ENCODE measurements around the gene PDE6B. TPM values are rescaled to one million over a fixed set of nuclear protein-coding genes. Genes with fewer than 3 reads are reported as not detected.
"Not testable (repeated sequence)": the region's sequence is repeated elsewhere in the genome, so short reads cannot be mapped to it uniquely, and the experiment has no call there.

Gene PDE6B
- total RNA-seq, 4 donors from 2014 or later: 2.2 to 5.8 (median 4.4) TPM

- TF ChIP-seq POLR2A (IDR thresholded peaks at IDR 0.05; ENCODE audit: low read depth) (no peak), POLR2AphosphoS5 (IDR thresholded peaks at IDR 0.05) (no peak), EP300 (IDR thresholded peaks at IDR 0.05) (no peak), CTCF (IDR thresholded peaks at IDR 0.05) (no peak)
- intact Hi-C loops (cut with DNase I): no loop called here
- H3K4me1 ChIP-seq: peaks cover 5 to 20% (median 18%) of the 10 kb centered on the region in 4 donors
- H3K36me3 ChIP-seq: peaks cover 6 to 16% (median 11%) of the 10 kb centered on the region in 4 donors
- peaks cover 0 to 33% (median 0%) of the 10 kb centered on the region in 4 donors for H3K27me3 ChIP-seq
- 89% methylated on average over 20 of the region's 22 CpGs for WGBS
- H3K9me3 ChIP-seq: no peaks in the 10 kb centered on the region
- H3K4me3 ChIP-seq: no peak overlapping the region
- no peak for DNase-seq (ENCODE audit: extremely low spot score)
- H3K27ac ChIP-seq (replicated peaks in 1 of 4): no peak overlapping the region
Measured at GRCh38 chr4:666436-666810, 41.0 kb downstream of the PDE6B start.

GRCh38 chr4:666822-667544, 41.6 kb downstream of the PDE6B start:
- Histone ChIP-seq H3K4me1 (peaks cover 5 to 20% (median 18%) of the 10 kb centered on the region in 4 donors), H3K4me3 (no peak overlapping the region), H3K9me3 (no peaks in the 10 kb centered on the region), H3K27me3 (peaks cover 0 to 33% (median 0%) of the 10 kb centered on the region in 4 donors), H3K27ac (replicated peaks in 1 of 4) (no peak overlapping the region), H3K36me3 (peaks cover 11 to 22% (median 16%) of the 10 kb centered on the region in 4 donors)
- WGBS: 83% methylated on average over 16 of the region's 28 CpGs
- DNase-seq (ENCODE audit: extremely low spot score): no peak
- intact Hi-C loops (cut with DNase I): no loop called here
- TF ChIP-seq CTCF (IDR thresholded peaks at IDR 0.05) (no peak), POLR2AphosphoS5 (IDR thresholded peaks at IDR 0.05) (no peak), POLR2A (IDR thresholded peaks at IDR 0.05; ENCODE audit: low read depth) (no peak), EP300 (IDR thresholded peaks at IDR 0.05) (no peak)

GRCh38 chr4:667545-667925, 42.2 kb downstream of the PDE6B start:
- intact Hi-C loops (cut with DNase I): no loop called here
- Histone ChIP-seq H3K4me1 (peaks cover 5 to 21% (median 18%) of the 10 kb centered on the region in 4 donors), H3K9me3 (no peaks in the 10 kb centered on the region), H3K36me3 (peaks cover 17 to 27% (median 22%) of the 10 kb centered on the region in 4 donors), H3K4me3 (no peak overlapping the region), H3K27me3 (peaks cover 0 to 33% (median 0%) of the 10 kb centered on the region in 4 donors), H3K27ac (replicated peaks in 1 of 4) (no peak overlapping the region)
- TF ChIP-seq CTCF (IDR thresholded peaks at IDR 0.05) (no peak), POLR2AphosphoS5 (IDR thresholded peaks at IDR 0.05) (no peak), POLR2A (IDR thresholded peaks at IDR 0.05; ENCODE audit: low read depth) (no peak), EP300 (IDR thresholded peaks at IDR 0.05) (no peak)
- 58% methylated on average over 6 of the region's 10 CpGs for WGBS
- DNase-seq (ENCODE audit: extremely low spot score): no peak

- peaks cover 0 to 28% (median 0%) of the 10 kb centered on the region in 4 donors for H3K27me3 ChIP-seq
- 93% methylated on average over 6 of the region's 6 CpGs for WGBS
- H3K9me3 ChIP-seq; H3K27ac ChIP-seq (replicated peaks in 1 of 4); DNase-seq (ENCODE audit: extremely low spot score); H3K4me3 ChIP-seq; intact Hi-C loops (cut with DNase I): not testable (repeated sequence)
- peaks cover 18 to 33% (median 27%) of the 10 kb centered on the region in 4 donors for H3K36me3 ChIP-seq
- peaks cover 6 to 24% (median 20%) of the 10 kb centered on the region in 4 donors for H3K4me1 ChIP-seq
Measured at GRCh38 chr4:668219-668618, 42.8 kb downstream of the PDE6B start.

- WGBS: 94% methylated on average over 11 of the region's 11 CpGs
- H3K9me3 ChIP-seq; H3K4me3 ChIP-seq; intact Hi-C loops (cut with DNase I); H3K27ac ChIP-seq (replicated peaks in 1 of 4); DNase-seq (ENCODE audit: extremely low spot score): not testable (repeated sequence)
- TF ChIP-seq POLR2AphosphoS5 (IDR thresholded peaks at IDR 0.05): peak in 1 of 2 donors; percentile 15
- peaks cover 18 to 33% (median 27%) of the 10 kb centered on the region in 4 donors for H3K36me3 ChIP-seq
- H3K27me3 ChIP-seq: peaks cover 0 to 10% (median 0%) of the 10 kb centered on the region in 4 donors
- H3K4me1 ChIP-seq: peaks cover 8 to 16% (median 15%) of the 10 kb centered on the region in 4 donors
Measured at GRCh38 chr4:669806-670559, 44.6 kb downstream of the PDE6B start.

Measured in esophagus muscularis mucosa (tissue), 4 donors.